ENCODE measurements around the gene HSD17B12.
A peak's percentile ranks its signal among the peaks of the same experiment; 100 is the strongest.
"Not testable (repeated sequence)": the region's sequence is repeated elsewhere in the genome, so short reads cannot be mapped to it uniquely, and the experiment has no call there.

The HSD17B12 gene

DNA sequence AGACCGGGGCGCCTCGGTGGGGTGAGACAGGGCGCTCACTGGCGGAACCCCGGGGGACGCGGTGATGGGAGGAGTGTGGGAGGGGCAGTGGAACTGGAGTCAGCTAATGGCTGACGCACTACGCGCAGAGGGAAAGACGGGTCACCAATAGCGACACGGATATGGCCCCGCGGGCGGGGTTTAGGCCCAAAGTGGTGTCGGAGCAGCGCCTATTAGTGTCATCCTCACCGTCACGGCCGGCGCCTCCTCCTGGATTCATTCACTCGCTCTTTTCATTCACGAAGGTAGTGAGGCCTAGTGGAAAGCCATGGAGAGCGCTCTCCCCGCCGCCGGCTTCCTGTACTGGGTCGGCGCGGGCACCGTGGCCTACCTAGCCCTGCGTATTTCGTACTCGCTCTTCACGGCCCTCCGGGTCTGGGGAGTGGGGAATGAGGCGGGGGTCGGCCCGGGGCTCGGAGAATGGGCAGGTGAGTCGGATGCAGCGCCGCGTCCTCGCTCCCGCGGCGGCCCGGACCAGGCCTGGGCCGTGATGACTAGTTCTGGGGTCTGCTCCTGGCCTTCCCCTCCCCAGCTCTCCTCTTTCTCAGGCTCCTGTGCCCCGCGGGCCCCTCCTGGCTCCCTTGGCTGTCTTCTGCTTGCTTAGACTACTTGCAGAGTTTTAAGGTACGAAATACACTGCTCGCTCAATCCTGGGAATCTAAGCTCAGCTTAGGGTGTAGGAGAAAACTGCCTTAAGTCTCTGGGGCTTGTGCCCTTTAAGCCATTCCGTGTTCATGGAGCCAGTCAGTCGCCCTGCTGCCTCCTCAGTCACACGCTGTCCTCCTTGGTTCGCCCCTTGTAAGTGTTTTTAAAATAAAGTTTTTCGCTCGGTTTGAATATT, at the start of gene HSD17B12:
Gene HSD17B12, plus strand, starts transcription at position 218 of the 880 bp plus-strand sequence. Its CDS starts 90 bp downstream, at position 308.
- DNase-seq (ENCODE audit: low read depth in 2 of 2, low spot score in 1 of 2) = peak; percentile 97 to 98

DNA sequence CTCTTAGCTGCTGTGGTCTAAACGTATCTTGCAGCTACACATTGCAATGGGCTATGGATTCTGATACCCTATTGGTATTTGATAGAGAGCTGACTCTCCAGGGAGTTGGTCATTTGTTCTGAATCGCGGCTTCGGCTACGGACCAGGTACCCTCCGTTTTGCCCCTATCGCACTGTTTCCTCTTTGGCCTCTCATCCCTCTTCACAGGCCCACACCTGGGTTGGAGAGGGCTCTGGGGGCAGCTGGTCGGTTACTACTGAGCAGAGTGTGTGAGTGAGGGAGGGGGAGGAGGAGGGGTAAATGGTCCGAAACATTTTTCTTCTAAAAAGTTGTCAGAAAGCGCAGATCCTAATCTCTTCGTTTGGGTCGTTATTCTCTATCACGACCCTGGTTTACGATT, 48.8 kb upstream of the HSD17B12 start:
- no peak for DNase-seq (ENCODE audit: low read depth in 2 of 2, low spot score in 1 of 2)

DNA sequence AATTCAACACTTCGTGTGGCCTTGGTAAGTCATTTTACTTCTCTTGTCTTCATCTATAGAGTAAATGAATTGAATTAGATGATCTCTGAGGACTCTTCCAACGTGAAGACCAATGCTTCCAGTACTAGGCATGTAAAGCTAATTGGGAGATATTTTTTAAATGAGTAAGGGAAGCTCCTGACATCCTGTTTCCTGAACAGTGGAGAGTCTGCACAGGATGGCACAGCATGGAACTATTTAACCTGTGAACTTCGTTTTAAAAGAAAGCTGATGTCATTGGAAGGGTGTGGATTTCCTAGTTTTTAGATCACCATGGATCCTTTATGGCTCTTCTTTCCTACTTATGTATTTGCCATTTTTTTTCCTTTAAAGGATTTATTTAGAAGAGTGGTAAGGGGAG, 48.4 kb upstream of the HSD17B12 start:
- DNase-seq (ENCODE audit: low read depth in 2 of 2, low spot score in 1 of 2) = no peak

DNA sequence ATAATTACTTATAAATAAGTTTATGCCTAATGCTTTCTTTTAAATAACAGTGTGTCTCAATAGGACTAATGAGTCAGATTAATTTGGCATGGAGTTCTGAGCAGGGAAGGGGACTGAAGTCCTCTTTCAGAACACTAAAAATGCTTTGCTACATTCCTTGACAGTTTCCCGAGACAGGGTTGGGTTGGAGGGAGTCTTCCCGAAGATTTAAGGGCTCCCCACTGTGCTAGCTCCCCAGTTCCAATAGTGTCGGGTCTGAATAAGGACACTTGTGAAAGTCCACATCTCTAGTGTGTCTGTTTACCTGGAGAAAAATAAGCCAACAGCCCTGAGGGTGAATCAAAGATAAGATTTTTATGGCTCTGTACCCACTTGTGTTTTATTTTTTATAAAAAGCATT, 41.8 kb upstream of the HSD17B12 start:
- no peak for DNase-seq (ENCODE audit: low read depth in 2 of 2, low spot score in 1 of 2)

DNA sequence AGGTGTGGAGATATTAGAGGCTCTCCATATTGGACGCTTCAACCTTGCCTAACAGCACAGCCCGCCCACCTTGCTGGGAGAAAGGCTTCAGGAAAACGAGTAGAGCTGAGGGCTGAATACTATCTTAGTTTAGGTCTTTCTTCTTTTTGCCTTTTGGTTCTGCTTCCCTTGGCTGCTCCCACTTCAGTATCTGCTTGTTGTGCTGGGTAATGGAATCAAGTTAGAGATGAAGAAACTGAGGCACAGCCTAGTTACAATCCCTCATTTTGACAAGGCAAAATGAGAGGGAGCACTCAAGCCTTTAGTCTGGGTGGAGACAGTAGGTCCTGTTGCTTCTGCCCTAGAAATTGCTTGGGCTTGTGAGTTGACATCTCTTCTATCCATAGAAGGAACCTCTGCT, 41.3 kb upstream of the HSD17B12 start:
- DNase-seq (ENCODE audit: low read depth in 2 of 2, low spot score in 1 of 2) = no peak

DNA sequence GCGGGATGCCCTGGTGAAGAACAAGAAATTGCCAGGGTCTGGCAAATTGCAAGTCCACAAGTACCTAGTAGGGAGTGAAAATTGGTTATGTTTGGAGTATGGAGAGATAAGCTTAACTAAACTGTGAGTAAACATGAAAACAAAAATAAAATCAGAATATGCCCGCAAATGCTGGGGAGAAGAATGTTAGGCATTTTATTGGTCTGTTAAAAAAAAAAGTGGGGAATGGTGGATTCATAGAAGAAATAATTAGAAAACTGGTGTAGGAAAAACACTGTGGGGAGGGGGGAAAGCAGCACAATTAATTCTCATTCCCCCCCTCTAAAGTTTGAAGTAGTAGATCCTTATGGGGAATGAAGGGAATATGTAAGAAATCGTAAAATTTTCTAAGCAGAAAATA, 40.6 kb upstream of the HSD17B12 start:
- DNase-seq (ENCODE audit: low read depth in 2 of 2, low spot score in 1 of 2) = no peak

DNA sequence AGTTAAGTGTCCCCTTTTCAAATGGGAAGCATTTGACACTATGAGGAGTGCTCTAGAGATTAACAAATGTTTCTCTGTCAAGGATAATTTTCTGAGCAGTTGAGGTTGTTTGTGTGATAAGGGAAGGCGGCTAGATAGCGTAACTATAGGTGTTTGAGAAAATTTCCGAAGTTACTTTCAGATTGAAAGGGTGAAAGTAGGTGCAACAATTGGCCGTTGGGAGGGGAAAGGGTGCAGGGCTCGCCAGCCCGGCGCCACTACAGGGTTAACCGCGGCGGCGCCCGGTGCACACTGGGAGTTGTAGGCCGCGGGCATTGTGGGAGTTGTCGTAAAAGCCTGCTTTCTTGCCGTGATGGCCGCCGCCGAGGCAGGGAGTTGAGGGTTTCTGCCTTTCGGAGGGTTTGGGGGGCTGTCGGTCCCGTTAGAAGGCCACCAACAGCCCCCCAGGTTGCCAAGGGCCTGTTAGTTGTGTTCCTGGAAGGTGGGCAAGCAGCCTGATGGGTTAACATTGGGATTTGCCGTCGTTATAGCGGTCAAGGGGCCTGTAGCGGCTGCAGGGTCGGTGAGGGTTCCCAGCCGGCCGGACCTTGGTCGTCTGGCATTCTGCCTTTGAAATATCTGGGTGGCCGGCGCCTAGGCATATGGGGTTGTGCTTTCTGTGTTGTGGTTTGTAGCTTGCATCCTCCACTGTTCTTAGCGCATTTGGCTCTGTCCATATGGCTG, 36.5 kb upstream of the HSD17B12 start:
- peak; percentile 49 to 73 for DNase-seq (ENCODE audit: low read depth in 2 of 2, low spot score in 1 of 2)

DNA sequence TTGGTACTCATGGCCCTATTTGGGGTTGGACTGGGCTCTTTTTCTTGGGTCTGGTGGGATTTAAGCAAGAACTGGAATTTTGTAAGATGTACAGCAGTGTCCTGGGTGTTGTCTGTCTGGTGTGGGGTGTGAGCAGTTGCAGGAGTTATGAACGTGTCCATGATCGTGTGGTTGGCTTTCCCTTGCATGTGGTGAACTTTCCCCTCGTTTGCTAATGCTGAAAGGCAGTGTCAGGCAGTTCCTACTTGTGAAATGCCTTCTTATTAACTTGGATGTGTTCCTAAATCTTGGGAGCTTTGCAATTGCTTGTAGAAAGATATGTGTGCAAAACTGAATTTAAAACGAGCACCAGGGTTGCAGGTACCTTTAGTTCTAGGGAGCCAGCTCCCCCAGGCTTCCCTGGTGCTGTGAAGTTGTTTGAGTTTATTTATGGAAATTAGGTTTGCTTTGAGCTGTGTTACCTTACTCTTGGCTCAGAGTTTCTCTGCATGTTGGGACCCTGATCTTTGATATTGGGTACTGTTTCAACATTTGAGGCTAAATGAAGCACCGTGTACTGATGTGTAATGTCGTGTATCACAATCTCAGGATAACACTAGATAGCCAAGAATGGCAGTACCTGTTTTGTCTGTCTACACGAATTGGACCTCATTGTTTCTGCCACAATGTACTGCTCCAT, 35.8 kb upstream of the HSD17B12 start:
- DNase-seq (ENCODE audit: low read depth in 2 of 2, low spot score in 1 of 2) = no peak

DNA sequence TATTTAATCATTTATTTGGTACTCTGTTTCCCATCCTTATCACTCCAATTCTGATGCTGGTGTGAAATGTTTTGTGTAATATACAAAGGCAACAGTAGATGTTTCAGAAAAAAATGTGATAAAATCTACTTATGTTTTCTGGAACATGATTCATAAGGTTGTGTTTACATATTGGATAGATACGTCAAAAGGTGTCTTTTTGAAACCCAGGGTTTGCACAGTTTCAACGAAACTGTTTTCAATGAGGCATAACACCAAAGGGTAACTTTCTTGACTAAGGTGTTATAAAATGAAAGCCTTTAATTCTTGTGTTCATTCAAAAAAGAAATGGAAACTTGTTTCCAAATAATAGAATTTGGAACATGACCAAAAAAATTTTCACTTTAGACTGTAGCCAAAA, 33.8 kb upstream of the HSD17B12 start:
- no peak for DNase-seq (ENCODE audit: low read depth in 2 of 2, low spot score in 1 of 2)

DNA sequence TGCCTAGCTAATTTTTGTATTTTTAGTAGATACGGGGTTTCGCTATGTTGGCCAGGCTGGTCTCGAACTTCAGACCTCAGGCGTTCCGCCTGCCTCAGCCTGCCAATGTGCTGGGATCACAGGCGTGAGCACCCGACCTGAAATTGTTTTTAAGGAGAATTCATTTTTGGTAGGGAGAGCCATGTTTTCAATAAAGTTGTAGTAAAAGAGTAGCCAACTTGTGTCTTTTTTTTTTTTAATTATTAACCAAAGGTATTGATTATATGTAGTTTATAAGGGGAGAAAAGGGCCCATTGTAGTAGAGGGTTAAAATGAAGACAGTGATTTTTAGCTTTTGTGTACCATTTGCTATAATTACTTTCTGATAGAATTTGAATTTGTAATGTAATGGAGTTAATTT, 31.6 kb upstream of the HSD17B12 start:
- DNase-seq (ENCODE audit: low read depth in 2 of 2, low spot score in 1 of 2) = no peak

DNA sequence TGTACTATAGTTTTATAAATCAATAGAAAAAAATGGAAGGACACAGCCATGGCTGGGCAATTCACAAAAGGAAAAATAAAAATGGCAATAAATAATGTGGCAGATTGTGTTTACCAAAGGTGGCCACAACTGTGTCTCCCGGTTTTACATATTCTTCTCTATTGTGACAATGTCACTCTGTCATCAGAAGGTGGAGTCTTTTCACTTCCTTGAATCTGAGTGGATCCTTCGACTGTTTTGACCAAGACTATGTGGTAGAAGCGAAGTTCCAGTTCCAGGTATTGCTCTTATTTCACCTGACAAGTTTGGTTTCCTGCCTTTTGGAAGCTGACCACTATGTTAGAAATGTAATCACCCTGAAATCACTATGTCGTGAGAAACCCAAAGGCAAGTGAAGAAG, 31.0 kb upstream of the HSD17B12 start:
- no peak for DNase-seq (ENCODE audit: low read depth in 2 of 2, low spot score in 1 of 2)

DNA sequence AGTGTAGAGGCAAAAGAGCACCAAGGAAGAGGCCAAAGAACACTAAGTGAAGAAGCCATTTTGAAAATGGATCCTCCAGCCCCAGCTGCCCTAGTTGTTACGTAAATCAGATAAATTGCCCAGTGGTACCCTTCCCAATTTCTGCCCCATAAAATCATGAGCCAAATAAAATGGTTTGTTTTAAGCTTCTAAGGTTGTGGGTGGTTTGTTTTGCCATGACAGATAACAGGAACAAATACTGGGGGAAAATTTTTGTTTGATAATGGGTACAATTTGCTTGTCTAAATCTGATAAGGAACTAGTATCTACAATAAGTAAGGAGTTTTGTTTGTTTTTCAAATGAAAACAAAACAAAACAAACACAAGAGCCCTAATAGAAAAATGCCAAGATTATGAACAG, 30.6 kb upstream of the HSD17B12 start:
- no peak for DNase-seq (ENCODE audit: low read depth in 2 of 2, low spot score in 1 of 2)

DNA sequence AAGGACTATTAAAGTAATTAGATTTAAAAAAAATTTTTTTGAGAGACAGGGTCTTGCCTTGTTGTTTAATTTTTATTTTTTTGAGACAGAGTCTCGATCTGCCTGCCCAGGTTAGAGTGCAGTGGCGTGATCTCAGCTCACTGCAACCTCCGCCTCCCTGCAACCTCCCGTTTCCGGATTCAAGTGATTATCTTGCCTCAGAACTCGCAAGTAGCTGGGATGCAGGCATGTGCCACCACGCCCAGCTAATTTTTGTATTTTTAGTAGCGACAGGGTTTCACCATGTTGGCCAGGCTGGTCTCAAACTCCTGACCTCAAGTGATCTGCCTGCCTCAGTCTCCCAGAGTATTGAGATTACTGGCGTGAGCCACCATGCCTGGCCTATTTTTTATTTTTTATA, 17.5 kb upstream of the HSD17B12 start:
- not testable (repeated sequence) for DNase-seq (ENCODE audit: low read depth in 2 of 2, low spot score in 1 of 2)

DNA sequence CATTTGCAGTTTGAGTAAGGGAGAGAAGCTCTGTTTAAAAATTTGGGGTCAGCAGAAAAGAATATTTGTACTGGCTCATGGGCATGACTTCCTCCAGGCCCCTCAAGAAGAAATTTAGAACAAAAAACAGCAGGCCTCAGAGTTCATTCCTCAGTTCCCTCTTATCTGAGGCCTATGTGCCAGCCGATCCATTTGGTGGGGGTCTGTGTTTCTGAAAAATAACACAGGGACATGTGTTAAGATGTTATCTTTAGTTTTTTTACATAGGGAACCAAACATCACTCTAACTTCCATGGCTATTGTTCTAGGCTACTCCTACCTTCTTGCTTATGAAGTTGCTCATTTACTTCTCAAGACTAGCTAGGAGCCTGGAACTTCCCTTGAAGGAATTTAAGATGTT, 16.2 kb upstream of the HSD17B12 start:
- no peak for DNase-seq (ENCODE audit: low read depth in 2 of 2, low spot score in 1 of 2)

DNA sequence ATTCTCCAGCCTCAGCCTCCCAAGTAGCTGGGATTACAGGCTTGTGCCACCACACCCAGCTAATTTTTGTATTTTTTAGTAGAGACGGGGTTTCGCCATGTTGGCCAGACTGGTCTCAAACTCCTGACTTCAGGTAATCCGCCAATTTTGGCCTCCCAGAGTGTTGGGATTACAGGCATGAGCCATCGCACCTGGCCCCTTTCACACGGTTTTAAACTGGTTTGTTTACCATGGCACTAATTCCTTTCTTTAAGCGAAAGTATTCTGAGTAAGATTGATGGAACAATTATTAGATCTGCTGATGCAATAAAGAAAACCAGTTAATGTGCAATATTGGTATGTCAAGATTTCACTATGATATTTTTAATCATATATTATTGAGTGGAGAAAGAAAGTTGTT, 9.3 kb upstream of the HSD17B12 start:
- not testable (repeated sequence) for DNase-seq (ENCODE audit: low read depth in 2 of 2, low spot score in 1 of 2)

DNA sequence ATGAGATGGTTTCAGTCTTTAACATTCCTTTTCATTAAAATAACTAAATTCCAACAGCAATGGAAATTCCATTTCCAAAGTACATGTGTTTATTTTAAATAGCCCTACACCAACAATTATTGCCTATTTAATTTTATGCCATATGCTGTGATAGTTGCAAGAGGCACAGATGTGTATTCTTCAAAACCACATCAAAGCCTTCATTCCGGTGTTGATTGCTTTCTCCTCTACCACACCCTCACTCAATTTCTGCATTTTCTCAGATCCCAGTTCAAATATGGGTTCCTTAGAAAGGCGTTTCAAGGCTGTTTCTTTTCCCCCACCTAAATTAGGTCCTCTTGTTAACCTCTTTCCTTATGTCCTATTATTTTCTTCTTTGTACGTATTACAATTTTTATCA, 6.0 kb upstream of the HSD17B12 start:
- DNase-seq (ENCODE audit: low read depth in 2 of 2, low spot score in 1 of 2) = no peak

DNA sequence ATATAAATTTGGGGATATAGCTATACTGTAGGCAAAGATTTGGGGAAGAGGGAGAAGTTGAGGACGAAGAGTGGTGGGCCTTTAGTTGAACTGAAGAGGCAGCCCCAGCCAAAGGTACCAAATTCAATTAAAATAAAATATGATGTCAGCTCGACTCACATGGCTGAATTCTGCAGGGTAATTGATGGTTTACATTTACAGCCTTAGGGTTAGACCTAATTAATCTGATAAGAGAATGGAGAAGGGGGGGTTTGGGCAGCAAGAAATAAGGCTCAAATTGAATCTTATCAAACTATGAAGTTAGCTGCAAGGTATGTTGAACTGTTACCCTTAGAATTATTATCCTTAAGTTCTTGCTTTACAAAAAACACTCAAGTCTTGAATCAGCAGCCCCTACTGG, 3.6 kb upstream of the HSD17B12 start:
- no peak for DNase-seq (ENCODE audit: low read depth in 2 of 2, low spot score in 1 of 2)

DNA sequence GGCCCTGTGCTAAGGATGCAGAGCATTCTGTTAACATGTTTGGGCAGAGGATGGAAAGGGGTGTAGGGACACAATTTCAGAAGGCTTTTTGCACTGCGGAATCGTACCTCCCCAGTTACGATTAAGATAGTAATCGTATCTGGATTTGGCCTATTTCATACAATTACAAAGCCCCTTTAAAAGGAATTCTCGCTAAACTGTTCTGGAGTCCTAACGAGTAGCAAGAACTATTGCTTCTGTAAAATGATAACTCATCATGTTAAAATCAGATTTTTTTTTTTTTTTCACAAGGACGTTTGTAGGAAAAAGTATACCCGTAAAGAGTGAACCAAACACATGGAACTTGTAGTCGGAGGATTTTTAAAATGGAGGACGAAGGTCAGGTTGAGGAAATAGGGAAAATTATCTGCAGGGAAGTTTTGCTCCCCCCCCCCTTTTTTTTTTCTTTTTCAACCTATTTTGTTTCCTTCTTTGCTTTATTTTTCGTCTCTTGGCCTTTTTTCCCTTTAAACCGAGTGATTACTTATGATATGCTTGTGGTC, 934 bp downstream of the HSD17B12 start:
- no peak for DNase-seq (ENCODE audit: low read depth in 2 of 2, low spot score in 1 of 2)

DNA sequence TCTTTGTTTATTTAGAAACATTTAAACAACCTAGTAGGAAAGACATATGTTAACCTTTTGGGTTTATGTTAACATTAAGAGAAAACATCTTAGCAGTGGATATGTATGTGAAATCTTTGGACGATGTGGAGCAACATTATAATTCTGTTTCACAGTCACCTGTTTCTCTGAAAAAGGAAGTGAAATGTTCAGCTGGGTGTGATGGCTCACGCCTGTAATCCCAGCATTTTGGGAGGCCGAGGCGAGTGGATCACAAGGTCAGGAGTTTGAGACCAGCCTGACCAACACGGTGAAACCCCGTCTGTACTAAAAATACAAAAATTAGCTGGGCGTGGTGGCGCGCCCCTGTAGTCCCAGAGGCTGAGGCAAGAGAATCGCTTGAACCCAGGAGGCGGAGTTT, 1.5 kb downstream of the HSD17B12 start:
- not testable (repeated sequence) for DNase-seq (ENCODE audit: low read depth in 2 of 2, low spot score in 1 of 2)

DNA sequence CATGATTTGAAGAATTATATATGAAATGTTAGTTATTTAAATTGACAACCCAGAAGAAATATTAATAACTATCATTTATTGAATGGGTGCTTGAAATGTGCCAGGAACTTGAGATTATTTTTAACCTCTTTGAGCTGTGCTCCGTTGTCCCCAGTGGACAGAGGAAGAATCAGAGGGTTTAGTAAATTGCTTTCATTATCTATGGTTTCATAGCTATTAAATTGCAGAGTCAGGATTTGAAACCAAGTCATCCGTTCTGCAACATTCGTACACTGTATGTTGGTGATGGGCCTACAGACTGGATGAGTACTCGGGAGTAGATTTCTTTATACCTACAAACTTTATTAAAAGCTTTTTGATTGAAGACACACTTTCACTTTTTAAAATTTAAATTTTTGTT, 4.9 kb downstream of the HSD17B12 start:
- no peak for DNase-seq (ENCODE audit: low read depth in 2 of 2, low spot score in 1 of 2)

DNA sequence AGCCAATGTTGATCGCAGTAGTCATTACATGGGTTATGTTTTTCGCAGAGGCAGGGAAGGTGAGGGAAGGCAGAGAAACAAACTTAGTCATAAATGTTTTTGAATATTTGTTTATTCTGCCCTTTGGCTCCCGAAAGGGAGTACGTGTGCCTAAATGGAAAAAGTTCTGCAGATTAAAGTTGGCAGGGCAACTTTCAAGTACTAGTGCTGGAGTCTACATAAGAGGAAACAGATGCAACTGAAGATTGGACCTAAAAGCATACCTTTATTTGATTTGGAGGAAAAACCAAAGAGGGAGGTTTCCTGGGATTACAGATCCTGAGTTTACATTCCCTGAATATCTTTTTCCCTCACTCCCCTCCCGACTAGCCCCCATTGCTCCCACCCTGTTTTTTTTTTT, 5.7 kb downstream of the HSD17B12 start:
- no peak for DNase-seq (ENCODE audit: low read depth in 2 of 2, low spot score in 1 of 2)

Measured in stimulated activated CD8-positive, alpha-beta memory T cell treated with anti-CD3 and anti-CD28 coated beads, Interleukin-4, amount 100 ng/mL, for 1 hour (primary cell).